WTC11 (cell line): ENCODE data around the gene NOTCH4. TPM values are rescaled to one million over a fixed set of nuclear protein-coding genes. Genes with fewer than 3 reads are reported as not detected.
A peak's percentile ranks its signal among the peaks of the same experiment; 100 is the strongest.

ENCODE experiments used
- ATAC-seq: fragments of 200-7000 bp; cut with Tn5 transposase; 2 replicates; pipeline ENCODE4 v1.10.0; 2021; ENCODE audit warnings: mild to moderate bottlenecking, moderate library complexity
- CTCF ChIA-PET: fragments of 300-600 bp; sonication (Branson Sonifier 250); formaldehyde crosslinking; loops from one replicate; lab custom pipeline; 2021; ENCODE audit warnings: antibody characterized with exemption; lab: Charles Lee
- POLR2A ChIA-PET: fragments of 350-600 bp; sonication (Branson Sonifier 250); formaldehyde crosslinking; loops from one replicate; lab custom pipeline; 2021; ENCODE audit warnings: antibody characterized with exemption; lab: Charles Lee
- DNase-seq: peaks from one replicate; pipeline ENCODE4 v3.0.0; 2021; ENCODE audit warnings: low spot score
- H3K27ac Mint-ChIP-seq: 2 replicates; pipeline ENCODE4 v1.8.0; 2021; ENCODE audit warnings: mixed read lengths
- H3K27me3 Mint-ChIP-seq: 2 replicates; pipeline ENCODE4 v1.8.0; 2021; ENCODE audit warnings: low read depth, mild to moderate bottlenecking, moderate library complexity, mixed read lengths
- H3K36me3 Mint-ChIP-seq: 2 replicates; pipeline ENCODE4 v1.8.0; 2021; ENCODE audit warnings: mixed read lengths
- H3K4me1 Mint-ChIP-seq: 2 replicates; pipeline ENCODE4 v1.8.0; 2022; ENCODE audit warnings: mixed read lengths
- H3K4me3 Mint-ChIP-seq: 2 replicates; pipeline ENCODE4 v1.8.0; 2021; ENCODE audit warnings: mild to moderate bottlenecking, moderate library complexity, mixed read lengths
- H3K9me3 Mint-ChIP-seq: 2 replicates; pipeline ENCODE4 v1.8.0; 2021; ENCODE audit warnings: mixed read lengths
- CREB1 ChIP-seq: sonication (generic); formaldehyde crosslinking; IDR thresholded peaks from 2 replicates; pipeline ENCODE4 v1.8.0; 2023; ENCODE audit warnings: mild to moderate bottlenecking, missing genetic modification reagents
- ELF4 ChIP-seq: sonication (generic); formaldehyde crosslinking; IDR thresholded peaks from 2 replicates; pipeline ENCODE4 v1.8.1; 2022; ENCODE audit warnings: low read depth, mild to moderate bottlenecking, moderate library complexity, missing genetic modification reagents
- HMGXB4 ChIP-seq: sonication (generic); formaldehyde crosslinking; IDR thresholded peaks from 2 replicates; pipeline ENCODE4 v1.8.1; 2023; ENCODE audit warnings: mild to moderate bottlenecking, moderate library complexity, missing genetic modification reagents
- JAZF1 ChIP-seq: fragments of 250-450 bp; sonication (Bioruptor Pico); IDR thresholded peaks from 2 replicates; pipeline ENCODE4 v1.9.0; 2021; ENCODE audit warnings: moderate library complexity, mild to moderate bottlenecking, inconsistent platforms
- JUN ChIP-seq: sonication (generic); formaldehyde crosslinking; IDR thresholded peaks from 2 replicates; pipeline ENCODE4 v1.8.0; 2023; ENCODE audit warnings: mild to moderate bottlenecking, missing genetic modification reagents
- MYBL2 ChIP-seq: sonication (generic); formaldehyde crosslinking; IDR thresholded peaks from 2 replicates; pipeline ENCODE4 v1.8.1; 2023; ENCODE audit warnings: mild to moderate bottlenecking, moderate library complexity, missing genetic modification reagents
- NFATC4 ChIP-seq: fragments of 250-450 bp; sonication (Bioruptor Pico); IDR thresholded peaks from 2 replicates; pipeline ENCODE4 v1.9.0; 2021; ENCODE audit warnings: mild to moderate bottlenecking
- NR1H2 ChIP-seq: sonication (generic); formaldehyde crosslinking; IDR thresholded peaks from 2 replicates; pipeline ENCODE4 v1.9.0; 2021; ENCODE audit warnings: mild to moderate bottlenecking, moderate library complexity, missing genetic modification reagents
- OVOL2 ChIP-seq: fragments of 250-450 bp; sonication (Bioruptor Pico); IDR thresholded peaks from 2 replicates; pipeline ENCODE4 v1.9.0; 2021; ENCODE audit warnings: mild to moderate bottlenecking, borderline replicate concordance
- RORB ChIP-seq: fragments of 250-450 bp; sonication (Bioruptor Pico); IDR thresholded peaks from 2 replicates; pipeline ENCODE4 v1.9.0; 2021; ENCODE audit warnings: mild to moderate bottlenecking
- SMAD4 ChIP-seq: sonication (generic); formaldehyde crosslinking; IDR thresholded peaks from 2 replicates; pipeline ENCODE4 v1.8.0; 2022; ENCODE audit warnings: mild to moderate bottlenecking, missing genetic modification reagents
- ZNF138 ChIP-seq: sonication (generic); formaldehyde crosslinking; conservative IDR thresholded peaks from 2 replicates; pipeline ENCODE4 v1.8.1; 2022; ENCODE audit warnings: mild to moderate bottlenecking, moderate library complexity, missing genetic modification reagents
- ZNF263 ChIP-seq: sonication (generic); formaldehyde crosslinking; IDR thresholded peaks from 2 replicates; pipeline ENCODE4 v1.8.1; 2022; ENCODE audit warnings: low read depth, mild to moderate bottlenecking, moderate library complexity, missing genetic modification reagents
- ZNF396 ChIP-seq: fragments of 250-450 bp; sonication (Bioruptor Pico); IDR thresholded peaks from 2 replicates; pipeline ENCODE4 v1.8.0; 2021; ENCODE audit warnings: mild to moderate bottlenecking, moderate library complexity, borderline replicate concordance
- ZNF423 ChIP-seq: fragments of 250-450 bp; sonication (Bioruptor Pico); IDR thresholded peaks from 2 replicates; pipeline ENCODE4 v2.1.2; 2022; ENCODE audit warnings: mild to moderate bottlenecking, moderate library complexity
- ZNF532 ChIP-seq: fragments of 250-450 bp; sonication (Bioruptor Pico); IDR thresholded peaks from 2 replicates; pipeline ENCODE4 v1.9.0; 2021; ENCODE audit warnings: mild to moderate bottlenecking, borderline replicate concordance
- total RNA-seq: library from RNA; stranded (reverse); gene quantifications from 3 replicates; pipeline ENCODE4 v1.2.3, GENCODE V29; 2021
- TF ChIP-seq, protein P1 (sequence below): fragments of 250-450 bp; sonication (Bioruptor Pico); IDR thresholded peaks from 2 replicates; pipeline ENCODE4 v1.9.0; 2021; ENCODE audit warnings: mild to moderate bottlenecking
- TF ChIP-seq, protein P2 (sequence below): sonication (generic); formaldehyde crosslinking; IDR thresholded peaks from 2 replicates; pipeline ENCODE4 v1.8.1; 2023; ENCODE audit warnings: mild to moderate bottlenecking, missing genetic modification reagents
- TF ChIP-seq, protein P3 (sequence below): sonication (generic); formaldehyde crosslinking; IDR thresholded peaks from 2 replicates; pipeline ENCODE4 v1.8.0; 2022; ENCODE audit warnings: mild to moderate bottlenecking, missing genetic modification reagents
- TF ChIP-seq, protein P4 (sequence below): fragments of 250-450 bp; sonication (Bioruptor Pico); IDR thresholded peaks from 2 replicates; pipeline ENCODE4 v1.9.0; 2021; ENCODE audit warnings: moderate library complexity, mild to moderate bottlenecking, inconsistent platforms, borderline replicate concordance
- TF ChIP-seq, protein P5 (sequence below): fragments of 200-600 bp; IDR thresholded peaks from 2 replicates; pipeline ENCODE4 v1.8.0; 2022; ENCODE audit warnings: antibody characterized with exemption

Gene NOTCH4
- total RNA-seq, 1 experiment from 2014 or later: 2.6 TPM

DNA sequence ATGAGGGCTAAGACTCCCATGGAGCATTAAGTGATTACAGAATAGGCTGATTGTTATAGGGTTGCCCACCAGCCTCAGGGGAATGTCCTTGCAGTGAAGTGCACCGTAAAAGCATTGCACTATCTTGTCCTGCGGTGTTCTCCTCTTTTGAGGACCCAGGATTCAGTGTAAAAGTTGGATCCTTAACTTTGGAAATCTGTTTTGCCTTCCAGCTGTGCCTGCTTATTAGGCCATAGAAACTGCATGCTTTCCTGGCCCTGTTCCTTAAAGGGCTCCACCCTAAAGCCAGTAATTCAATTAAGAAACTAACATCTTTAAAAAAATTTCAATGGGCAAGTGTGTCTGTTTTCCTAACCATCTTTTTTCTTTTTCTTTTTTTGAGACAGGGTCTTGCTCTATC lies 25.4 kb upstream of the NOTCH4 start (continued):
- TF ChIP-seq, protein P1, sequence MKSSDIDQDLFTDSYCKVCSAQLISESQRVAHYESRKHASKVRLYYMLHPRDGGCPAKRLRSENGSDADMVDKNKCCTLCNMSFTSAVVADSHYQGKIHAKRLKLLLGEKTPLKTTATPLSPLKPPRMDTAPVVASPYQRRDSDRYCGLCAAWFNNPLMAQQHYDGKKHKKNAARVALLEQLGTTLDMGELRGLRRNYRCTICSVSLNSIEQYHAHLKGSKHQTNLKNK (CRISPR knock-in tag): no peak

GRCh38 chr6:32247401-32247800 lies 23.5 kb upstream of the NOTCH4 start:
- H3K4me3 Mint-ChIP-seq: no peak overlapping the region
- ChIA-PET CTCF (no interaction called here), POLR2A (no interaction called here)
- peaks cover 27% of the 10 kb centered on the region for H3K9me3 Mint-ChIP-seq
- no peak overlapping the region for H3K27ac Mint-ChIP-seq
- DNase-seq: no peak
- peaks cover 8% of the 10 kb centered on the region for H3K4me1 Mint-ChIP-seq
- H3K36me3 Mint-ChIP-seq: peaks cover 12% of the 10 kb centered on the region; the same call in 1 of the 2 replicates
- ATAC-seq: no peak
- peaks cover 5% of the 10 kb centered on the region; the same call in 1 of the 2 replicates for H3K27me3 Mint-ChIP-seq
- TF ChIP-seq, protein P2, sequence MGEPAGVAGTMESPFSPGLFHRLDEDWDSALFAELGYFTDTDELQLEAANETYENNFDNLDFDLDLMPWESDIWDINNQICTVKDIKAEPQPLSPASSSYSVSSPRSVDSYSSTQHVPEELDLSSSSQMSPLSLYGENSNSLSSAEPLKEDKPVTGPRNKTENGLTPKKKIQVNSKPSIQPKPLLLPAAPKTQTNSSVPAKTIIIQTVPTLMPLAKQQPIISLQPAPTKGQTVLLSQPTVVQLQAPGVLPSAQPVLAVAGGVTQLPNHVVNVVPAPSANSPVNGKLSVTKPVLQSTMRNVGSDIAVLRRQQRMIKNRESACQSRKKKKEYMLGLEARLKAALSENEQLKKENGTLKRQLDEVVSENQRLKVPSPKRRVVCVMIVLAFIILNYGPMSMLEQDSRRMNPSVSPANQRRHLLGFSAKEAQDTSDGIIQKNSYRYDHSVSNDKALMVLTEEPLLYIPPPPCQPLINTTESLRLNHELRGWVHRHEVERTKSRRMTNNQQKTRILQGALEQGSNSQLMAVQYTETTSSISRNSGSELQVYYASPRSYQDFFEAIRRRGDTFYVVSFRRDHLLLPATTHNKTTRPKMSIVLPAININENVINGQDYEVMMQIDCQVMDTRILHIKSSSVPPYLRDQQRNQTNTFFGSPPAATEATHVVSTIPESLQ (CRISPR knock-in tag): no peak
- no peak for TF ChIP-seq SMAD4
- TF ChIP-seq CREB1 (CRISPR knock-in tag): no peak
- TF ChIP-seq ZNF532 (CRISPR knock-in tag): no peak
- no peak for TF ChIP-seq ZNF396 (CRISPR knock-in tag)
- TF ChIP-seq NFATC4: no peak
- TF ChIP-seq, protein P3, sequence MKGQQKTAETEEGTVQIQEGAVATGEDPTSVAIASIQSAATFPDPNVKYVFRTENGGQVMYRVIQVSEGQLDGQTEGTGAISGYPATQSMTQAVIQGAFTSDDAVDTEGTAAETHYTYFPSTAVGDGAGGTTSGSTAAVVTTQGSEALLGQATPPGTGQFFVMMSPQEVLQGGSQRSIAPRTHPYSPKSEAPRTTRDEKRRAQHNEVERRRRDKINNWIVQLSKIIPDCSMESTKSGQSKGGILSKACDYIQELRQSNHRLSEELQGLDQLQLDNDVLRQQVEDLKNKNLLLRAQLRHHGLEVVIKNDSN (CRISPR knock-in tag): no peak

GRCh38 chr6:32244946-32245398 lies 21.1 kb upstream of the NOTCH4 start:
- peaks cover 26% of the 10 kb centered on the region for H3K9me3 Mint-ChIP-seq
- peaks cover 12% of the 10 kb centered on the region; the same call in 1 of the 2 replicates for H3K36me3 Mint-ChIP-seq
- peak overlapping the region; percentile 82; the same call in 1 of the 2 replicates for H3K27ac Mint-ChIP-seq
- H3K27me3 Mint-ChIP-seq: peaks cover 5% of the 10 kb centered on the region; the same call in 1 of the 2 replicates
- ChIA-PET POLR2A (no interaction called here), CTCF (interaction anchor here (0.6 to 2.9 kb wide), 17 partner anchors 9 to 623 kb away, joined by 3 to 24 read pairs (median 4); partner anchors contain the start of gene BTNL2)
- H3K4me1 Mint-ChIP-seq: peaks cover 6% of the 10 kb centered on the region
- DNase-seq: peak; percentile 87
- H3K4me3 Mint-ChIP-seq: peak overlapping the region; percentile 51
- ATAC-seq: peak; percentile 82
- TF ChIP-seq, protein P4, sequence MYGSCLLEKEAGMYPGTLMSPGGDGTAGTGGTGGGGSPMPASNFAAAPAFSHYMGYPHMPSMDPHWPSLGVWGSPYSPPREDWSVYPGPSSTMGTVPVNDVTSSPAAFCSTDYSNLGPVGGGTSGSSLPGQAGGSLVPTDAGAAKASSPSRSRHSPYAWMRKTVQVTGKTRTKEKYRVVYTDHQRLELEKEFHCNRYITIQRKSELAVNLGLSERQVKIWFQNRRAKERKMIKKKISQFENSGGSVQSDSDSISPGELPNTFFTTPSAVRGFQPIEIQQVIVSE (CRISPR knock-in tag): no peak
- TF ChIP-seq ELF4 (CRISPR knock-in tag) (no peak), OVOL2 (CRISPR knock-in tag) (no peak), MYBL2 (CRISPR knock-in tag) (no peak), HMGXB4 (CRISPR knock-in tag) (0 out of 2 replicates have a peak, but pooled peaks have one; percentile 24), ZNF138 (no peak), ZNF423 (CRISPR knock-in tag) (no peak), RORB (CRISPR knock-in tag) (no peak), JAZF1 (CRISPR knock-in tag) (no peak), ZNF263 (CRISPR knock-in tag) (no peak), NR1H2 (no peak), JUN (no peak), NFATC4 (no peak)
- TF ChIP-seq, protein P1 (CRISPR knock-in tag): no peak
- TF ChIP-seq, protein P5, sequence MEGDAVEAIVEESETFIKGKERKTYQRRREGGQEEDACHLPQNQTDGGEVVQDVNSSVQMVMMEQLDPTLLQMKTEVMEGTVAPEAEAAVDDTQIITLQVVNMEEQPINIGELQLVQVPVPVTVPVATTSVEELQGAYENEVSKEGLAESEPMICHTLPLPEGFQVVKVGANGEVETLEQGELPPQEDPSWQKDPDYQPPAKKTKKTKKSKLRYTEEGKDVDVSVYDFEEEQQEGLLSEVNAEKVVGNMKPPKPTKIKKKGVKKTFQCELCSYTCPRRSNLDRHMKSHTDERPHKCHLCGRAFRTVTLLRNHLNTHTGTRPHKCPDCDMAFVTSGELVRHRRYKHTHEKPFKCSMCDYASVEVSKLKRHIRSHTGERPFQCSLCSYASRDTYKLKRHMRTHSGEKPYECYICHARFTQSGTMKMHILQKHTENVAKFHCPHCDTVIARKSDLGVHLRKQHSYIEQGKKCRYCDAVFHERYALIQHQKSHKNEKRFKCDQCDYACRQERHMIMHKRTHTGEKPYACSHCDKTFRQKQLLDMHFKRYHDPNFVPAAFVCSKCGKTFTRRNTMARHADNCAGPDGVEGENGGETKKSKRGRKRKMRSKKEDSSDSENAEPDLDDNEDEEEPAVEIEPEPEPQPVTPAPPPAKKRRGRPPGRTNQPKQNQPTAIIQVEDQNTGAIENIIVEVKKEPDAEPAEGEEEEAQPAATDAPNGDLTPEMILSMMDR: peak; percentile 88
